ENCODE measurements around the gene G3BP2.
"Not testable (repeated sequence)": the region's sequence is repeated elsewhere in the genome, so short reads cannot be mapped to it uniquely, and the experiment has no call there.

The G3BP2 gene

DNA sequence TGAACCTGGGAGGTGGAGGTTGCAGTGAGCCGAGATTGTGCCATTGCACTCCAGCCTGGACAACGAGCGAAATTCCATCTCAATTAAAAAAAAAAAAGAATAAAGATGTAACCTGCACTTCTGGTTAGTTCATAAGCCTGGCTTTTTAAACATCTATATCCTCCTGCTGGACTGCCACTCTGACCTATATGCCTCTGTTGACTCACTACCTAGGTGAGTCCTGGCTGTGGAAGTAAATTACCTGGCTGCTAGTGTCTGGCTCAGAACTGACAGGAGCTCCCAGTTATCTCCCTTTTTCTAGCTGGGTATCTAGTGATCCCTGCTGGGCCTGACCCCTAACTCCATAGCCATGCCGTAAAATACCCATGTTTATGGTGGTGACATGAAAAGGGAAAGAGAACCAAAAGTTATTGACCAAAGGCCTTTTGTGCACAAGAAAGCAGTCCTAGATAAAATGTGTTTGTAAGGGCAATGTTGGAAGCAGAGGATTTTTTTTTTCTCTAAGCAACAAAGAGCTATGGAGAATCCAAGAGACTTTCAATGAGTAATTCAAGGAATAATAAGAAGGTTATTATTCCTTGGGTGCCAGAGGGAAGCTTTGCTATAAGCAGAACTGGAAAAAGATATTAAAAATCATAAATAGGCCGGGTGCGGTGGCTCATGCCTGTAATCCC is 10.4 kb upstream of the G3BP2 start:
- H3K27ac ChIP-seq (ENCODE audit: low read depth, low read length): no peak overlapping the region
- no peaks in the 10 kb centered on the region for H3K4me1 ChIP-seq (ENCODE audit: control insufficient read depth, insufficient read depth, low read length)
- H3K4me3 ChIP-seq (ENCODE audit: low read depth, low read length): no peak overlapping the region
- no peak overlapping the region for H3K9ac ChIP-seq (ENCODE audit: low read length)
- H3K36me3 ChIP-seq (ENCODE audit: control insufficient read depth, insufficient read depth, low read length): peaks cover 11% of the 10 kb centered on the region; the same call in 1 of the 2 replicates
- H3K27me3 ChIP-seq (ENCODE audit: control insufficient read depth, insufficient read depth, low read length): no peaks in the 10 kb centered on the region
- H3K9me3 ChIP-seq (ENCODE audit: control insufficient read depth, insufficient read depth, low read depth, low read length): peaks cover 10% of the 10 kb centered on the region

DNA sequence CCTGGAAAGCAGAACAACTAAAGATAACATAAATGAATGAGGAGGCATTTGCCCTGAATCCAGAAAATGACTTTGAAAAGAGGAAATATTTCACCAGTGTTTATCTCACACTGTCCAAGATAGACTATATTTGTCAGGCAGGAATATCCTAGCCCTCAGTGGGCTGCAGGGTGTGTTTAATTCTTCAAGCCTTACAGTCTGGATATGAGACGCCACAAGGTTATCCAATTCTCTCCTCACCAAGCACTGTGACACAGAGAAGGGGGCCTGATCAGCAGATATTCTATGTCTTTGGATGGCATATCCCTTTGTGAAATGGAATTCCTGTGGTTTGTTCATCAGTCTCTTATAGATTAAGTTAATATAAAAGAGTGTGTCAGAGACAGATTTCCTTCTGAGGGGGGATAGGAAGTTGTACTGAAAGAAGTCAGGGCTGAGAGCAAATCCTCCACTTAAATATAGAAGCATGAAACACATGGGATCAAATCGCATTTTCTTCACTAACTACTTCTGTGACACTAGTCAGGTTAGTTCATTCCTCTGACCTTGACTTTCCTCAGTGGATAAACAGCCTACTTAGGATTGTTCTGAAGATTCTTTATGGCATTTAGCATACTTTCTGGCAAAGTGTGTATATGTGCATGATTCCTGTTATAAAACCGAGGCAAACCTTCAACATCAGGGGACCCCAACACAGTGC is 6.8 kb upstream of the G3BP2 start:
- no peak overlapping the region for H3K9ac ChIP-seq (ENCODE audit: low read length)
- H3K27me3 ChIP-seq (ENCODE audit: control insufficient read depth, insufficient read depth, low read length): no peaks in the 10 kb centered on the region
- 0 out of 2 replicates have a peak, but pooled peaks cover 5% of the 10 kb centered on the region for H3K4me1 ChIP-seq (ENCODE audit: control insufficient read depth, insufficient read depth, low read length)
- no peaks in the 10 kb centered on the region for H3K9me3 ChIP-seq (ENCODE audit: control insufficient read depth, insufficient read depth, low read depth, low read length)
- no peak overlapping the region for H3K4me3 ChIP-seq (ENCODE audit: low read depth, low read length)
- no peak overlapping the region for H3K27ac ChIP-seq (ENCODE audit: low read depth, low read length)
- peaks cover 3% of the 10 kb centered on the region; the same call in 1 of the 2 replicates for H3K36me3 ChIP-seq (ENCODE audit: control insufficient read depth, insufficient read depth, low read length)

DNA sequence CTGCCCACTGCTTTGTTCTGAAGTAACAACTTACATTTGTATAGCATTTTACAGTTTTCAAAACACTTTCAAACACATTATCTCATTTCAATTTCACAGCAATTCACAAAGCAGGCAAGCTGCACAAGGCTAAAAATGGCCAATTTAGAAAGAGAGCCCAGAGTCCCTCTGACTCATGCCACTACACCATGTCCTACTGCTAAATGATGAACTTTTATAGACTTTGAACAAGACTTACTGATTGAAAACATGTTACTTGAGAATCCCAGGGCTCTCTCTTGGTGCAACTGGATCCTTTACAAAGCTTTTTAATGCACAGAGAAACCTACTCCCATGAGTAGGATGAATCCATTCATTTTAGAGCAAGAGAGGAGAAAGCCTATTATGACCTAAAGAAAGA is 5.8 kb upstream of the G3BP2 start:
- no peaks in the 10 kb centered on the region for H3K27me3 ChIP-seq (ENCODE audit: control insufficient read depth, insufficient read depth, low read length)
- H3K4me3 ChIP-seq (ENCODE audit: low read depth, low read length): no peak overlapping the region
- H3K9ac ChIP-seq (ENCODE audit: low read length): no peak overlapping the region
- H3K4me1 ChIP-seq (ENCODE audit: control insufficient read depth, insufficient read depth, low read length): peaks cover 10% of the 10 kb centered on the region
- H3K36me3 ChIP-seq (ENCODE audit: control insufficient read depth, insufficient read depth, low read length): peaks cover 3% of the 10 kb centered on the region; the same call in 1 of the 2 replicates
- no peak overlapping the region for H3K27ac ChIP-seq (ENCODE audit: low read depth, low read length)
- H3K9me3 ChIP-seq (ENCODE audit: control insufficient read depth, insufficient read depth, low read depth, low read length): no peaks in the 10 kb centered on the region

DNA sequence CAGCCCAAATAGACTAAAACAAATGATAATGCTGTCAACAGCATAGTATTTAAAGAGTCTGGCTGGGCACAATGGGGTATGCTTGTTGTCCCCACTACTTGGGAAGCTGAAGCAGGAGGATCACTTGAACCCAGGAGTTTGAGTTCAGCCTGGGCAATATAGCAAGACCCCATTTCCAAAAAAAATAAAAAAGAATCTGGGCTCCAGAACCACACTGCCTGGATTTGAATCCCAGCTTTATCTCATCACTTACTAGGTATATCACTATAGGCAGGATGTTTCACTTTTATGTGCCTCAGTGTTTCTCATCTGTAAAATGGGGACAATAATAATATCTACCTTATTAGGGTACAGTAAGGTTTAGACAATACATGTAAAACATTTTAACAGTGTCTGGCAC is 5.3 kb upstream of the G3BP2 start:
- Histone ChIP-seq H3K27me3 (ENCODE audit: control insufficient read depth, insufficient read depth, low read length) (no peaks in the 10 kb centered on the region), H3K4me1 (ENCODE audit: control insufficient read depth, insufficient read depth, low read length) (peaks cover 13% of the 10 kb centered on the region), H3K9ac (ENCODE audit: low read length) (no peak overlapping the region), H3K9me3 (ENCODE audit: control insufficient read depth, insufficient read depth, low read depth, low read length) (no peaks in the 10 kb centered on the region), H3K4me3 (ENCODE audit: low read depth, low read length) (no peak overlapping the region), H3K36me3 (ENCODE audit: control insufficient read depth, insufficient read depth, low read length) (peaks cover 3% of the 10 kb centered on the region; the same call in 1 of the 2 replicates), H3K27ac (ENCODE audit: low read depth, low read length) (no peak overlapping the region)

DNA sequence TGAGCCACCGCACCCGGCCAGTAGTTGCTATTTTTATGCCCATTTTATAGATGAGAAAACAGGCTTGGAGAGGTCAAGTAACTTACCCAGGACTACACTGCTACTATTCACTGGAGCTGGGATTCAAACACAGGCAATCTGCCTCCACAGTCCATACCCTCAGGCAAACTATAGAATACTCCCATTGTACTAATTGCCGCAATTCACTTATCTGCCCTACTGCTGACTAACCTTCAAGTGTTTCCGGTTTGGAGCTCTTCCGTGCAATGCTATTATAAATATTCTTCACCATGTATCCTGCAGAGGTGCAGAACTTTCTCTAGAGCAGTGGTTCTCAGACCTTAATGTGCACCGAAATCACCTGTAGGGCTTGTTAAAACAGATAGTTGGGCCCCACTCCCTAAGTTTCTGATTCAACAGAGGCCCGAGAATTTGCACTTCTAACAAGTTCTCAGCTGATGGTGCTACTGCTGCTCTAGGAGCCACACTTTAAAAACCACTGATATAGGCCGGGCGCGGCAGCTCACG is 1.9 kb upstream of the G3BP2 start:
- peaks cover 23% of the 10 kb centered on the region for H3K4me1 ChIP-seq (ENCODE audit: control insufficient read depth, insufficient read depth, low read length)
- no peaks in the 10 kb centered on the region for H3K9me3 ChIP-seq (ENCODE audit: control insufficient read depth, insufficient read depth, low read depth, low read length)
- H3K4me3 ChIP-seq (ENCODE audit: low read depth, low read length): no peak overlapping the region
- H3K27me3 ChIP-seq (ENCODE audit: control insufficient read depth, insufficient read depth, low read length): no peaks in the 10 kb centered on the region
- 0 out of 2 replicates have a peak overlapping the region, but pooled peaks have one; percentile 24 for H3K27ac ChIP-seq (ENCODE audit: low read depth, low read length)
- peaks cover 3% of the 10 kb centered on the region; the same call in 1 of the 2 replicates for H3K36me3 ChIP-seq (ENCODE audit: control insufficient read depth, insufficient read depth, low read length)
- H3K9ac ChIP-seq (ENCODE audit: low read length): no peak overlapping the region

DNA sequence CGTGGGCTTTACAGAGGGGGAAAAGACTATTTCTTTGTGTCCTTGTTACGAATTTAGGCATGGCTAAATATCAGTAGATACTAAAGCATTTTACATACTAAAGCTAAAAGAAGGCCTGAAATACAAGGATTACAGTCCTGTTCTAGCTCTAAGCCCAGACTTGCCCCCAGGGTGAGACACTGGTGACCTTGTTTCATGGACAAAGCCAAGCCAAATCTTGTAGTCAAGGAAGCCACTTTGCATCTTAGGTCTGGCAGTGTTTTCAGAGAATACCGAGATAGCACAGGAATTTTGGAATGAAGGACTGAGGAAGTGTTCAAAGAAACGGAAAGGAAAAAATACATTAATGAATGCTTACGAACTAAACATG is 733 bp upstream of the G3BP2 start:
- Histone ChIP-seq H3K36me3 (ENCODE audit: control insufficient read depth, insufficient read depth, low read length) (peaks cover 3% of the 10 kb centered on the region; the same call in 1 of the 2 replicates), H3K4me1 (ENCODE audit: control insufficient read depth, insufficient read depth, low read length) (peaks cover 26% of the 10 kb centered on the region), H3K9ac (ENCODE audit: low read length) (peak overlapping the region; percentile 95), H3K27me3 (ENCODE audit: control insufficient read depth, insufficient read depth, low read length) (no peaks in the 10 kb centered on the region), H3K4me3 (ENCODE audit: low read depth, low read length) (peak overlapping the region; percentile 99), H3K9me3 (ENCODE audit: control insufficient read depth, insufficient read depth, low read depth, low read length) (no peaks in the 10 kb centered on the region), H3K27ac (ENCODE audit: low read depth, low read length) (peak overlapping the region; percentile 89)

DNA sequence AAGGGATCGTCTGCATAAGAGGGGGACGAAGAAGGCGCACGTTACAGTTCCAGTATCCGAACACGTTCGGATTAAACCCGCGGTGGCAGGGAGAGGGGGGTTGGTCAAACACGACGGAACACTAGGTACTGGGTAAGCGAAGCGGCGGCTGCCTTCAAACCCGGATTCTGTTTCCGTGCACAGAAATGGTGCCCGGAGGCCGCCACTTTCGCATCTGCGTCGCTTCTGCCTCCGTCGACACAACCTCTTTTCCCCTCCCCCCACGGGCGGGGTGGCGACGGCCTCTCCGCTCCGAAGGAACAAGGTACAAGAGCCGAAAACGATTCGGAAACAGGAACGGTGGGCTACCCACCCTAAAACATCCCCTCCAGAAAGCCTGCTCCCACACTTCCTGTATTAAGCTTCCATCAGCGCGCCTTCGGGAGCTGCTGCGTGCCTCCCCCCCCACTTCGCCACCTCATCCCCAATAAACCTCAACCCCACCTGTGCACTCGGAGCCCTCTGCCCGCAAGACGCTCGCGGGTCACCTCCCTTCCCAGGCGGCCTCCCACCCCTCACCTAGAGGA is 667 bp downstream of the G3BP2 start:
- Histone ChIP-seq H3K36me3 (ENCODE audit: control insufficient read depth, insufficient read depth, low read length) (no peaks in the 10 kb centered on the region), H3K27me3 (ENCODE audit: control insufficient read depth, insufficient read depth, low read length) (no peaks in the 10 kb centered on the region), H3K4me3 (ENCODE audit: low read depth, low read length) (peak overlapping the region; percentile 99), H3K9me3 (ENCODE audit: control insufficient read depth, insufficient read depth, low read depth, low read length) (no peaks in the 10 kb centered on the region), H3K4me1 (ENCODE audit: control insufficient read depth, insufficient read depth, low read length) (peaks cover 40% of the 10 kb centered on the region), H3K27ac (ENCODE audit: low read depth, low read length) (peak overlapping the region; percentile 93), H3K9ac (ENCODE audit: low read length) (peak overlapping the region; percentile 95)

DNA sequence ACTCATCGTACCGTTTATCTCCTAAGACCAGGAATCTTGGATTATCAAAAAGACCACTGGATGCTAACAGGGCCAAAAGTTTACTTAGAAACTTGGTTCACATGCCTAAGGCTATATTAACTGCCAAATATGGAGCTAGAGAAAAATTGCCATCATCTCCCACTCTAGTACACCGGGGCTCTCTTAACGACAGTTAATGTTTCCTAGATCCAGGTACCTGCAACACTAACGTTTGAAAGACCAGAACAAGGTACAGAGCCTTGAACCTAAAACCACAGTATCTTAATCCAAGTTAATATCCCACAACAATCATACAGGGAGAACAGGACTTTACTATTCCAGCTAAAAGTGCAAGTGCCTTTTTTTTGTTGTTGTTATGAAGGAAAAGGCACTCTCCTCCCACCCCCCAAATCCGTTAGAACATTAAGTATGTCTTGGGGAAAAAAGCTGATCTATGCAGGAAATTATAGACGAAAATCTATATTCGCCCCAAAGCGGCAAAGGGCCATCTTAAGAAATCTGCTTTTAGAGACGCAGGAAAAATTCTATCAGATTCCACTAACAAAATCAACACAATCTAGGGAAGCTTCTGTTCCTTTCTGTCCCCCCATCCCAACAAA is 1.3 kb downstream of the G3BP2 start:
- peak overlapping the region; percentile 93 for H3K27ac ChIP-seq (ENCODE audit: low read depth, low read length)

DNA sequence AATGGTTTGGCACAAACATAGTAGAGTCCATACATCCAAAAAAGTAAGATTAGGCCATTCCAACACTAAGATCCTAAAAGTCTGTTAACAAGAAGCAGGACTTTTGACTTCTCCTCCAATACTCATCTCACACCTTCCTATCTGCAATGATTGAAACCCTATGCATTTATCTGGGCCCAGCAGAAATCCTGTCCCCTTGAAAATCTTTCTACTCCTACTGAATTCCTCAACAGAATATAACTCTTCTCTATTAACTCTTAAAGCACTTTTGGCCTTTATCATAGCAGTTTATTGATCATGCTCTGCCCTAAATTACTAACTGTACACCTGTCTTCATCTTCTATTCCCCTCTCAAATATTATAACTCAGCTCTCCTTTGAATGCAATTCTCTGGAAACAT is 4.6 kb downstream of the G3BP2 start:
- Histone ChIP-seq H3K4me3 (ENCODE audit: low read depth, low read length) (peak overlapping the region; percentile 11; the same call in 1 of the 2 replicates), H3K27me3 (ENCODE audit: control insufficient read depth, insufficient read depth, low read length) (no peaks in the 10 kb centered on the region)

More for the DNA sequence above, 1.3 kb downstream of the G3BP2 start:
- Histone ChIP-seq H3K27me3 (ENCODE audit: control insufficient read depth, insufficient read depth, low read length) (no peaks in the 10 kb centered on the region), H3K9ac (ENCODE audit: low read length) (peak overlapping the region; percentile 95), H3K4me3 (ENCODE audit: low read depth, low read length) (peak overlapping the region; percentile 99), H3K36me3 (ENCODE audit: control insufficient read depth, insufficient read depth, low read length) (no peaks in the 10 kb centered on the region), H3K9me3 (ENCODE audit: control insufficient read depth, insufficient read depth, low read depth, low read length) (no peaks in the 10 kb centered on the region), H3K4me1 (ENCODE audit: control insufficient read depth, insufficient read depth, low read length) (peaks cover 42% of the 10 kb centered on the region)

DNA sequence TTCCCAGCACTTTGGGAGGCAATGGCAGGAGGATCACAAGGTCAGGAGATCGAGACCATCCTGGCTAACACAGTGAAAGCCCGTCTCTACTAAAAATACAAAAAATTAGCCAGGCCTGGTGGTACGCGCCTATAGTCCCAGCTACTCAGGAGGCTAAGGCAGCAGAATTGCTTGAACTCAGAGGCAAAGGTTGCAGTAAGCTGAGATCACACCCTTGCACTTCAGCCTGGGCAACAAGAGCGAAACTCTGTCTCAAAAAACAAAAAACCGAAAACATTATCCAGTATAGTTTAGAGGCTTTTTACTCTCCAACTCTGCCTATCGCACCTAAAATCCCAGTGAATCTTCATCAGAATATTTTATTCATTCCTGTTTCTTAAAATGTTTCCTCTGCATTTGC is 5.6 kb downstream of the G3BP2 start:
- H3K9ac ChIP-seq (ENCODE audit: low read length); H3K9me3 ChIP-seq (ENCODE audit: control insufficient read depth, insufficient read depth, low read depth, low read length); H3K27me3 ChIP-seq (ENCODE audit: control insufficient read depth, insufficient read depth, low read length); H3K36me3 ChIP-seq (ENCODE audit: control insufficient read depth, insufficient read depth, low read length); H3K27ac ChIP-seq (ENCODE audit: low read depth, low read length): not testable (repeated sequence)
- 0 out of 2 replicates have a peak overlapping the region, but pooled peaks have one; percentile 2 for H3K4me3 ChIP-seq (ENCODE audit: low read depth, low read length)
- peaks cover 29% of the 10 kb centered on the region for H3K4me1 ChIP-seq (ENCODE audit: control insufficient read depth, insufficient read depth, low read length)

More for the DNA sequence above, 4.6 kb downstream of the G3BP2 start:
- Histone ChIP-seq H3K4me1 (ENCODE audit: control insufficient read depth, insufficient read depth, low read length) (peaks cover 29% of the 10 kb centered on the region), H3K9ac (ENCODE audit: low read length) (no peak overlapping the region), H3K27ac (ENCODE audit: low read depth, low read length) (no peak overlapping the region), H3K9me3 (ENCODE audit: control insufficient read depth, insufficient read depth, low read depth, low read length) (no peaks in the 10 kb centered on the region), H3K36me3 (ENCODE audit: control insufficient read depth, insufficient read depth, low read length) (no peaks in the 10 kb centered on the region)
